GM12891 (cell line): ENCODE results near the gene TAF11.

Experiments used
- PAX5 ChIP-seq: IDR thresholded peaks from 2 replicates; pipeline ENCODE4 v1.6.1; 2011; ENCODE audit warnings: low read length, moderate library complexity, mild to moderate bottlenecking; ENCODE audit not compliant: insufficient read depth, severe bottlenecking
- POLR2A ChIP-seq: IDR thresholded peaks from 2 replicates; pipeline ENCODE4 v1.6.1; 2011; ENCODE audit warnings: low read depth, low read length, control low read depth
- POLR2AphosphoS5 ChIP-seq: IDR thresholded peaks from 2 replicates; pipeline ENCODE4 v1.6.1; 2011; ENCODE audit warnings: low read depth, low read length, control low read depth
- SPI1 ChIP-seq: IDR thresholded peaks from 2 replicates; pipeline ENCODE4 v1.6.1; 2011; ENCODE audit warnings: low read depth, low read length, control low read depth
- TAF1 ChIP-seq: IDR thresholded peaks from 2 replicates; pipeline ENCODE4 v1.6.1; 2011; ENCODE audit warnings: low read depth, low read length, control low read depth

- TF ChIP-seq TAF1 (no peak), PAX5 (no peak), SPI1 (no peak), POLR2AphosphoS5 (no peak), POLR2A (no peak)
These were observed 20.4 kb upstream of the TAF11 start for GRCh38 chr6:34908194-34908593.
